KMS-11 (cell line): Measurements from ENCODE around the gene KAZALD1.

Source experiments
- H2AFZ ChIP-seq: fragments of 200-600 bp; sonication (generic); 2 replicates; pipeline ENCODE4 v1.6.1; 2016; ENCODE audit warnings: antibody characterized with exemption, mixed run types, low read depth
- H3K27ac ChIP-seq: fragments of 200-600 bp; sonication (generic); 2 replicates; pipeline ENCODE4 v1.6.1; 2016; ENCODE audit warnings: mild to moderate bottlenecking, mixed run types
- H3K27me3 ChIP-seq: fragments of 200-600 bp; sonication (generic); 2 replicates; pipeline ENCODE4 v1.6.1; 2017; ENCODE audit warnings: mild to moderate bottlenecking, low read depth, mixed run types, moderate library complexity; ENCODE audit not compliant: insufficient read depth
- H3K36me3 ChIP-seq: fragments of 200-600 bp; sonication (generic); 2 replicates; pipeline ENCODE4 v1.6.1; 2017; ENCODE audit warnings: mild to moderate bottlenecking, mixed run types; ENCODE audit not compliant: insufficient read depth
- H3K4me1 ChIP-seq: fragments of 200-600 bp; sonication (generic); 2 replicates; pipeline ENCODE4 v1.6.1; 2016; ENCODE audit warnings: mild to moderate bottlenecking, low read depth, mixed run types; ENCODE audit not compliant: poor library complexity, severe bottlenecking
- H3K4me2 ChIP-seq: fragments of 200-600 bp; sonication (generic); 2 replicates; pipeline ENCODE4 v1.7.0; 2016; ENCODE audit warnings: mild to moderate bottlenecking, mixed run types
- H3K4me3 ChIP-seq: fragments of 200-600 bp; sonication (generic); IDR thresholded peaks from 2 replicates; pipeline ENCODE4 v1.6.1; 2017; ENCODE audit warnings: low read depth, low read length, mixed read lengths; ENCODE audit not compliant: insufficient read depth
- H3K79me2 ChIP-seq: fragments of 200-600 bp; sonication (generic); 2 replicates; pipeline ENCODE4 v1.6.1; 2016; ENCODE audit warnings: low read depth, mixed run types; ENCODE audit not compliant: insufficient read depth
- H3K9ac ChIP-seq: fragments of 200-600 bp; sonication (generic); 2 replicates; pipeline ENCODE4 v1.6.1; 2016; ENCODE audit warnings: mild to moderate bottlenecking, mixed run types
- H4K20me1 ChIP-seq: fragments of 200-600 bp; sonication (generic); 2 replicates; pipeline ENCODE4 v1.6.1; 2016; ENCODE audit warnings: mild to moderate bottlenecking, mixed run types; ENCODE audit not compliant: insufficient read depth
- TF ChIP-seq, protein P1 (sequence below): fragments of 200-600 bp; sonication (generic); conservative IDR thresholded peaks from 2 replicates; pipeline ENCODE4 v1.6.1; 2017; ENCODE audit warnings: low read depth, mild to moderate bottlenecking, antibody characterized with exemption, low read length, moderate library complexity, mixed read lengths

KAZALD1 gene

GRCh38 chr10:101101372-101101881 lies 39.6 kb downstream of the KAZALD1 start:
- Histone ChIP-seq H2AFZ (no peak overlapping the region), H3K36me3 (no peaks in the 10 kb centered on the region), H3K79me2 (no peaks in the 10 kb centered on the region), H3K27me3 (peaks cover 16% of the 10 kb centered on the region; the same call in 1 of the 2 replicates), H3K4me3 (no peak overlapping the region), H4K20me1 (no peaks in the 10 kb centered on the region), H3K4me1 (no peaks in the 10 kb centered on the region), H3K4me2 (no peak overlapping the region), H3K27ac (no peak overlapping the region), H3K9ac (no peak overlapping the region)
- TF ChIP-seq, protein P1, sequence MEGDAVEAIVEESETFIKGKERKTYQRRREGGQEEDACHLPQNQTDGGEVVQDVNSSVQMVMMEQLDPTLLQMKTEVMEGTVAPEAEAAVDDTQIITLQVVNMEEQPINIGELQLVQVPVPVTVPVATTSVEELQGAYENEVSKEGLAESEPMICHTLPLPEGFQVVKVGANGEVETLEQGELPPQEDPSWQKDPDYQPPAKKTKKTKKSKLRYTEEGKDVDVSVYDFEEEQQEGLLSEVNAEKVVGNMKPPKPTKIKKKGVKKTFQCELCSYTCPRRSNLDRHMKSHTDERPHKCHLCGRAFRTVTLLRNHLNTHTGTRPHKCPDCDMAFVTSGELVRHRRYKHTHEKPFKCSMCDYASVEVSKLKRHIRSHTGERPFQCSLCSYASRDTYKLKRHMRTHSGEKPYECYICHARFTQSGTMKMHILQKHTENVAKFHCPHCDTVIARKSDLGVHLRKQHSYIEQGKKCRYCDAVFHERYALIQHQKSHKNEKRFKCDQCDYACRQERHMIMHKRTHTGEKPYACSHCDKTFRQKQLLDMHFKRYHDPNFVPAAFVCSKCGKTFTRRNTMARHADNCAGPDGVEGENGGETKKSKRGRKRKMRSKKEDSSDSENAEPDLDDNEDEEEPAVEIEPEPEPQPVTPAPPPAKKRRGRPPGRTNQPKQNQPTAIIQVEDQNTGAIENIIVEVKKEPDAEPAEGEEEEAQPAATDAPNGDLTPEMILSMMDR = no peak

DNA sequence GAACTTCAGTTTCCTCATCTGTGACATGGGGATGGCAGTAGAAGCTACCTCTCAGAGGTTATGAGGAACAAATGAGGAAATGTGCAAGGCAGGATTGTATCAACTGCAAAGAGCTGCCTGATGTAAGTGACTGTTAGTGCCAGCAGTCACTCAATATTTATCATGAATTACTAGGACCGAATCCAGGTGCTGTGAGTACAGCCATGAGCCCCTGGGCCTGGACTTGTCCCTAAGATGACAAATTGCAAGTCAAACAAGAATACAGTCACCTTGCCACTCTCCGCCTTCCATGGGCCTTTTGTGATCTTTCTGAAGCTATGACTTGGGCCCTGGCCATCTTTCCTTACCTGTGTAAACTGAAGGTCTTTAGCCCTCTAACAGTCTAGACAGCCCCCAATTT lies 41.6 kb downstream of the KAZALD1 start:
- H2AFZ ChIP-seq = no peak overlapping the region
- TF ChIP-seq, protein P1 = no peak
- no peaks in the 10 kb centered on the region for H3K79me2 ChIP-seq
- no peak overlapping the region for H3K9ac ChIP-seq
- no peak overlapping the region for H3K27ac ChIP-seq
- H3K4me1 ChIP-seq = no peaks in the 10 kb centered on the region
- H3K36me3 ChIP-seq = no peaks in the 10 kb centered on the region
- peaks cover 16% of the 10 kb centered on the region; the same call in 1 of the 2 replicates for H3K27me3 ChIP-seq
- no peak overlapping the region for H3K4me2 ChIP-seq
- no peak overlapping the region for H3K4me3 ChIP-seq
- no peaks in the 10 kb centered on the region for H4K20me1 ChIP-seq

- Histone ChIP-seq H2AFZ (no peak overlapping the region), H3K4me1 (no peaks in the 10 kb centered on the region), H3K27ac (no peak overlapping the region), H3K27me3 (no peaks in the 10 kb centered on the region; the same call in 1 of the 2 replicates), H3K79me2 (no peaks in the 10 kb centered on the region), H4K20me1 (no peaks in the 10 kb centered on the region), H3K4me2 (no peak overlapping the region), H3K4me3 (no peak overlapping the region), H3K9ac (no peak overlapping the region), H3K36me3 (no peaks in the 10 kb centered on the region)
- TF ChIP-seq, protein P1 = no peak
Observed at GRCh38 chr10:101106351-101106750, 44.6 kb downstream of the KAZALD1 start.

GRCh38 chr10:101107771-101108170 lies 46.0 kb downstream of the KAZALD1 start:
- TF ChIP-seq, protein P1 = no peak
- Histone ChIP-seq H3K9ac (no peak overlapping the region), H4K20me1 (no peaks in the 10 kb centered on the region), H3K4me1 (no peaks in the 10 kb centered on the region), H3K4me3 (no peak overlapping the region), H3K36me3 (no peaks in the 10 kb centered on the region), H3K27ac (no peak overlapping the region), H3K79me2 (no peaks in the 10 kb centered on the region), H2AFZ (no peak overlapping the region), H3K27me3 (no peaks in the 10 kb centered on the region; the same call in 1 of the 2 replicates), H3K4me2 (no peak overlapping the region)
